Endothelial cell of umbilical vein (primary cell): ENCODE measurements around the gene LAMB4. TPM values are rescaled to one million over a fixed set of nuclear protein-coding genes. Genes with fewer than 3 reads are reported as not detected.

ENCODE experiments used
- BruUV-seq: library from RNA; stranded (reverse); fragments of 400-500 nt; replicated peaks from 2 replicates; lab custom pipeline; 2021; lab: Mats Ljungman, UMichigan
- CTCF ChIA-PET: fragments of 300-600, 350-600 bp; sonication (Branson Sonifier 250); formaldehyde crosslinking; loops from one replicate; lab custom pipeline; 2021; ENCODE audit warnings: antibody characterized with exemption, inconsistent platforms; lab: Charles Lee
- POLR2A ChIA-PET: fragments of 300-600, 350-600 bp; sonication (Branson Sonifier 250); formaldehyde crosslinking; loops from one replicate; lab custom pipeline; 2021; ENCODE audit warnings: antibody characterized with exemption, inconsistent platforms; lab: Charles Lee
- DNase-seq: peaks from one replicate; pipeline ENCODE4 v3.0.0-alpha.2; 2011; ENCODE audit warnings: low read depth, low spot score
- FAIRE-seq: peaks from 2 replicates; lab custom pipeline; 2011; peaks lifted over from hg19 to GRCh38; lab: Jason Lieb, UNC
- H2AFZ ChIP-seq: 2 replicates; pipeline ENCODE4 v1.6.0; 2012; ENCODE audit warnings: low read depth, low read length, control low read depth, inconsistent platforms
- H3K27ac ChIP-seq: 2 replicates; pipeline ENCODE4 v1.5.1; 2011; ENCODE audit warnings: low read depth, mild to moderate bottlenecking, control low read depth, low read length, moderate library complexity; ENCODE audit not compliant: insufficient read depth
- H3K27me3 ChIP-seq, 2 experiments: 2 replicates each; pipeline versions ENCODE4 v1.6.0 to v1.6.1; 2011; ENCODE audit warnings: low read length in 2 of 2, mixed read lengths in 1 of 2; ENCODE audit not compliant: control insufficient read depth in 2 of 2, insufficient read depth in 2 of 2
- H3K36me3 ChIP-seq, 2 experiments: 2 replicates in 1 of 2; 3 replicates in 1 of 2; pipeline ENCODE4 v1.5.1; 2011; ENCODE audit warnings: low read length in 2 of 2, mild to moderate bottlenecking in 1 of 2, moderate library complexity in 1 of 2; ENCODE audit not compliant: control insufficient read depth in 2 of 2, insufficient read depth in 2 of 2; ENCODE audit errors: extremely low read depth in 1 of 2
- H3K4me1 ChIP-seq: 3 replicates; pipeline ENCODE4 v1.5.1; 2011; ENCODE audit warnings: mild to moderate bottlenecking, low read length; ENCODE audit not compliant: control insufficient read depth, insufficient read depth; ENCODE audit errors: extremely low read depth
- H3K4me2 ChIP-seq: 2 replicates; pipeline ENCODE4 v1.6.1; 2011; ENCODE audit warnings: low read length, control low read depth, mixed read lengths; ENCODE audit not compliant: insufficient read depth
- H3K4me3 ChIP-seq, 3 experiments: fragments of 200-600 bp in 1 of 3; sonication (generic), shearing (Covaris generic) in 1 of 3; replicated peaks in 1 of 3; 2 replicates each; pipeline ENCODE4 v1.5.1; 2011 to 2016; ENCODE audit warnings: control low read depth in 3 of 3, low read length in 3 of 3, mild to moderate bottlenecking in 2 of 3, inconsistent platforms in 1 of 3, low read depth in 1 of 3, moderate library complexity in 1 of 3; ENCODE audit not compliant: insufficient read depth in 1 of 3
- H3K79me2 ChIP-seq: 2 replicates; pipeline ENCODE4 v1.6.0; 2012; ENCODE audit warnings: low read length, inconsistent platforms; ENCODE audit not compliant: control insufficient read depth, insufficient read depth
- H3K9ac ChIP-seq: replicated peaks from 2 replicates; pipeline ENCODE3; 2011; ENCODE audit warnings: low read length, control low read depth; ENCODE audit not compliant: insufficient read depth; ENCODE audit errors: extremely low read depth
- H3K9me1 ChIP-seq: replicated peaks from 3 replicates; pipeline ENCODE4 v1.6.0; 2011; ENCODE audit warnings: mild to moderate bottlenecking, low read length; ENCODE audit not compliant: control insufficient read depth, insufficient read depth; ENCODE audit errors: extremely low read depth
- H3K9me3 ChIP-seq: replicated peaks from 2 replicates; pipeline ENCODE4 v1.5.1; 2012; ENCODE audit warnings: low read length, inconsistent platforms; ENCODE audit not compliant: control insufficient read depth, insufficient read depth
- H4K20me1 ChIP-seq: replicated peaks from 2 replicates; pipeline ENCODE3; 2011; ENCODE audit warnings: mild to moderate bottlenecking, low read length; ENCODE audit not compliant: control insufficient read depth, insufficient read depth; ENCODE audit errors: extremely low read depth
- EZH2 ChIP-seq: IDR thresholded peaks from 2 replicates; pipeline ENCODE4 v1.6.1; 2012; ENCODE audit warnings: borderline replicate concordance, low read depth, mild to moderate bottlenecking, moderate library complexity, low read length, inconsistent platforms; ENCODE audit not compliant: severe bottlenecking
- FOS ChIP-seq: IDR thresholded peaks from 2 replicates; pipeline ENCODE4 v1.6.1; 2011; ENCODE audit warnings: mild to moderate bottlenecking, low read length, moderate library complexity, borderline replicate concordance; ENCODE audit not compliant: insufficient read depth
- GATA2 ChIP-seq: IDR thresholded peaks from 2 replicates; pipeline ENCODE4 v1.7.0; 2011; ENCODE audit warnings: low read depth, mild to moderate bottlenecking, moderate library complexity, mixed read lengths, low read length; ENCODE audit not compliant: insufficient read length, insufficient read depth
- JUN ChIP-seq: IDR thresholded peaks from 2 replicates; pipeline ENCODE4 v1.6.1; 2011; ENCODE audit warnings: borderline replicate concordance, low read depth; ENCODE audit not compliant: insufficient read length, insufficient read depth
- MAX ChIP-seq: IDR thresholded peaks from 2 replicates; pipeline ENCODE4 v1.6.1; 2011; ENCODE audit not compliant: insufficient read depth, insufficient read length
- MYC ChIP-seq: IDR thresholded peaks from one replicate; pipeline ENCODE4 v1.6.1; 2011; ENCODE audit warnings: mild to moderate bottlenecking, low read depth, low read length
- POLR2A ChIP-seq: IDR thresholded peaks from 2 replicates; pipeline ENCODE4 v1.6.1; 2012; ENCODE audit warnings: low read depth, mild to moderate bottlenecking, control low read depth, low read length
- POLR2AphosphoS5 ChIP-seq: IDR thresholded peaks from 2 replicates; pipeline ENCODE4 v1.6.1; 2012; ENCODE audit warnings: low read depth, mild to moderate bottlenecking, control low read depth, low read length, moderate library complexity; ENCODE audit not compliant: insufficient read depth
- dilution Hi-C: fragments of 300-500 bp; cut with MboI; formaldehyde crosslinking; loops from one replicate; pipeline ENCODE4 v1.15.0; 2019; ENCODE audit warnings: low sequenced_read_pairs; ENCODE audit not compliant: extremely low pct_ligation_motif_present
- intact Hi-C: fragments of 100-400 bp; cut with micrococcal nuclease; formaldehyde crosslinking; loops from one replicate; pipeline ENCODE4 v1.10.0; 2022
- polyA plus RNA-seq, 4 experiments: library from polyadenylated mRNA; depleted of rRNA in 3 of 4; stranded (reverse) in 3 of 4; unstranded in 1 of 4; fragments of >200 nt; gene quantifications; 2 replicates each; pipeline versions ENCODE4 v1.2.1 to v1.2.3, GENCODE V29; 2011 to 2012; ENCODE audit warnings: missing spikeins in 1 of 4
- total RNA-seq: library from RNA; stranded (reverse); gene quantifications from 2 replicates; pipeline ENCODE4 v1.2.3, GENCODE V29; 2021
- TF ChIP-seq, protein P1 (sequence below), 2 donors: IDR thresholded peaks; 1 replicate in 1 of 2; 2 replicates in 1 of 2; pipeline ENCODE4 v1.5.1; 2011; ENCODE audit warnings: low read length in 2 of 2, mild to moderate bottlenecking in 2 of 2, moderate library complexity in 2 of 2, control low read depth in 1 of 2, inconsistent platforms in 1 of 2, low read depth in 1 of 2; ENCODE audit not compliant: insufficient read depth in 1 of 2; ENCODE audit errors: extremely low read depth in 1 of 2

Gene LAMB4
- total and polyA plus RNA-seq, 2 donors (not counting 3 experiments of a cell fraction or from before 2014, with no cell fraction given), result 0.15 to 0.20 TPM

GRCh38 chr7:108142180-108142579 lies 12.0 kb upstream of the LAMB4 start:
- FAIRE-seq (peak; percentile 57), DNase-seq (no peak)
- Histone ChIP-seq H3K9me1 (no peaks in the 10 kb centered on the region), H3K9ac (no peak overlapping the region), H2AFZ (no peak overlapping the region), H3K4me1 (no peaks in the 10 kb centered on the region), H4K20me1 (no peaks in the 10 kb centered on the region), H3K36me3 (no peaks in the 10 kb centered on the region), H3K4me2 (no peak overlapping the region), H3K27me3 (no peaks in the 10 kb centered on the region), H3K27ac (no peak overlapping the region), H3K4me3 (no peak overlapping the region), H3K9me3 (no peaks in the 10 kb centered on the region), H3K79me2 (no peaks in the 10 kb centered on the region)
- ChIA-PET CTCF (no interaction called here), POLR2A (no interaction called here)
- dilution Hi-C loops, result no loop called here
- intact Hi-C loops, result no loop called here
- BruUV-seq, result no TSS peak
- TF ChIP-seq, protein P1, sequence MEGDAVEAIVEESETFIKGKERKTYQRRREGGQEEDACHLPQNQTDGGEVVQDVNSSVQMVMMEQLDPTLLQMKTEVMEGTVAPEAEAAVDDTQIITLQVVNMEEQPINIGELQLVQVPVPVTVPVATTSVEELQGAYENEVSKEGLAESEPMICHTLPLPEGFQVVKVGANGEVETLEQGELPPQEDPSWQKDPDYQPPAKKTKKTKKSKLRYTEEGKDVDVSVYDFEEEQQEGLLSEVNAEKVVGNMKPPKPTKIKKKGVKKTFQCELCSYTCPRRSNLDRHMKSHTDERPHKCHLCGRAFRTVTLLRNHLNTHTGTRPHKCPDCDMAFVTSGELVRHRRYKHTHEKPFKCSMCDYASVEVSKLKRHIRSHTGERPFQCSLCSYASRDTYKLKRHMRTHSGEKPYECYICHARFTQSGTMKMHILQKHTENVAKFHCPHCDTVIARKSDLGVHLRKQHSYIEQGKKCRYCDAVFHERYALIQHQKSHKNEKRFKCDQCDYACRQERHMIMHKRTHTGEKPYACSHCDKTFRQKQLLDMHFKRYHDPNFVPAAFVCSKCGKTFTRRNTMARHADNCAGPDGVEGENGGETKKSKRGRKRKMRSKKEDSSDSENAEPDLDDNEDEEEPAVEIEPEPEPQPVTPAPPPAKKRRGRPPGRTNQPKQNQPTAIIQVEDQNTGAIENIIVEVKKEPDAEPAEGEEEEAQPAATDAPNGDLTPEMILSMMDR (IDR thresholded peaks at IDR 0.05; ENCODE audit: extremely low read depth in 1 of 2, insufficient read depth in 1 of 2, low read depth in 1 of 2, low read length in 2 of 2), result no peak

GRCh38 chr7:108140671-108141070 lies 10.5 kb upstream of the LAMB4 start:
- DNase-seq (no peak), FAIRE-seq (no peak)
- TF ChIP-seq MAX (no peak), FOS (no peak), EZH2 (no peak), JUN (no peak), POLR2A (no peak), POLR2AphosphoS5 (no peak), GATA2 (no peak), MYC (no peak)
- TF ChIP-seq, protein P1 (IDR thresholded peaks at IDR 0.05; ENCODE audit: extremely low read depth in 1 of 2, insufficient read depth in 1 of 2, low read depth in 1 of 2, low read length in 2 of 2), result no peak
- H3K36me3 ChIP-seq, result no peaks in the 10 kb centered on the region
- BruUV-seq, result no TSS peak
- no peak overlapping the region for H3K9ac ChIP-seq
- H2AFZ ChIP-seq, result no peak overlapping the region
- no peaks in the 10 kb centered on the region for H3K4me1 ChIP-seq
- intact Hi-C loops, result no loop called here
- dilution Hi-C loops, result no loop called here
- H3K27me3 ChIP-seq, result no peaks in the 10 kb centered on the region
- H3K79me2 ChIP-seq, result no peaks in the 10 kb centered on the region
- ChIA-PET CTCF (no interaction called here), POLR2A (no interaction called here)
- no peak overlapping the region for H3K4me3 ChIP-seq
- no peak overlapping the region for H3K4me2 ChIP-seq
- no peaks in the 10 kb centered on the region for H4K20me1 ChIP-seq
- no peaks in the 10 kb centered on the region for H3K9me1 ChIP-seq
- no peak overlapping the region for H3K27ac ChIP-seq
- H3K9me3 ChIP-seq, result no peaks in the 10 kb centered on the region
